ENCODE measurements around the gene ADIG.

ADIG gene

DNA sequence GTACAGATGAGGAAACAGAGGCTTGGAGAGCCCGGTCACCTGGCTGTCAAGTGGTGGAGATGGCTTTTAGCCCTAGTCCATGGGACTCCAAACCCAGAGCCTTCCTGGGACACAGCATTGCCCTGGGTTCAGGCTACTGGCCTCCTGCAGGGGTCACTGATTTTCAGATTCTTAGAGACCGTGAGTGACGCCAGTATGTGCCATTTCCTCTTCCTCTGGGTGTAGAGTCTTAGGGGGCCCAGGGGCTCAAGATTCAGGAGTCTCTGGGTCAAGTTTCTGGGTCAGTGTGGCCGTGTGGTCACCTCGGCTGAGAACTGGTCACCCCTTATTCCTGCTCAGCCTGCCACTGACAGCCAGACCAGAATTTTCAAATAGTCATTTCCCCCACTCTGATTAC lies 21.2 kb downstream of the ADIG start:
- no peak for DNase-seq (ENCODE audit: low spot score)

DNA sequence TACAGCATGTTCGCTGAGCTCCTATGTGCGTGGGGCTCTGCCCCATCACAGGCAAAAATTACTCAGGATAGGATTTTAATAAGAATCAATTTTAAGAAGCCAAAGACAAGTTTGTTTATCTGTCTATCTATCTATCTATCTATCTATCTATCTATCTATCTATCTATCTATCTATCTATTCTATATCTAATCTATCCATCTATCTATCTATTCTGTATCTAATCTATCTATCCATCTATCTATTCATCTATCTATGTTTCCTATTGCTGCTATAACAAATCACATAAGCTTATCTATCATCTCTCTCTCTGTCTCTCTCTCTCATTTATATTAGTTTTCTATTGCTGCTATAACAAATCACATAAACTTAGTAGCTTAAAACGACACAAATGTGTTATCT lies 22.3 kb downstream of the ADIG start:
- no peak for DNase-seq (ENCODE audit: low spot score)

DNA sequence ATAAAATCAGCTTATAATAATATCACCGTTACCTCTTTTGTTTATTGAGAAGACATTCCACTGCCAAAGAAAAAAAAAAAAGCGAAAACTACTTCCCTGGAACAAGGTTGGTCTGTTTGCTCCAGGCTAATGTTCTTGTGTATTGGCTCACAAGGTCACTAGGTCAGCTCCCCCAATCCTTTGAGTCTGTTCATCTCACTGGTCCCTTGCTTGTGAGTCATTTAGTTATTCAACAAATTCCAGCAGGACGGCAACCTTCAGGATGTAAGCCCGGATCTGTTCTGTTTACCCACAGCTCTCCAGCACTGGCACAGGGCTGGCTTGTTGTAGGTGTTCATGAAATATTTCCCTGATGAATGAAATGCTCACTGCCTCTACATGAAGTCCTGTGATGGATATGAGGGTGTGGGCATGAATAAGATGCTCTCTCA lies 23.9 kb downstream of the ADIG start:
- DNase-seq (ENCODE audit: low spot score): no peak

DNA sequence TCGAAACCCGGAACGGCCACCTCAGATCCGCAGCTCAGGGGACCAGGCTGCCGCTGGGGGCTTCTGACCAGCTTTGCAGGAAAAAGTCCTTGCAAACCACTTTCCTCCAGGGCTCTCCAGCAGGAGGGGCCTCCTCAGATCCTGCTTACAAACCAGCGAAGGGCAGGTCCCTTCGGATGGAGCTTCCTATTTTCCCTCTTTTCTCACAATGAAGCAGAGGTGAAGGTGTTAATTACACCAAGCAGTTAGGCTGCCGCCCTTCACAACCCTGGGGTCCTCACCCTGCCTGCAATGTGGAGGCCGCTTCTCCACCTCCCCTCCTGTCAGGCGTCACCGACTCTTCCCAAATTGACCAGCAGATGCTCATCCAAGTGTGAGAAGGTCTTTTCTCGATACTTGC lies 26.4 kb downstream of the ADIG start:
- DNase-seq (ENCODE audit: low spot score): no peak

DNA sequence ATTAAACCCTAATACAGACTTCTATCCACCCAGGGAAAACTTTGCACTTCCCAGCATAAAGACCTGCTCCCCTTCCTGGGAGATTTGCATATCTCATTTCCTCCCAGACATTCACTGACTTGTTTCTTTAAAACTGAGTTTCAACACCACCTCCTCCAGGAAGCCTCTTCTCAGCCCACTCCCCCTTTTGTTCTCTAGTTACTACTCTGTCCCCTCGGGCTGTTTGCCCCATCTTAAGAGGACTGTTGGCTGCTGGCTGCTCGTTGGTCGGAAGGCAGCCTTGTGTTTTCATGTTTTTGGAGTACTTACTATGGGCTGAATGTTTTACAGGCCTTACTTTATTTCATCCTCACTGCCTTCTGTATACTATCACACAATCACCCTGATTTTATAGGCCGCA lies 27.2 kb downstream of the ADIG start:
- no peak for DNase-seq (ENCODE audit: low spot score)

DNA sequence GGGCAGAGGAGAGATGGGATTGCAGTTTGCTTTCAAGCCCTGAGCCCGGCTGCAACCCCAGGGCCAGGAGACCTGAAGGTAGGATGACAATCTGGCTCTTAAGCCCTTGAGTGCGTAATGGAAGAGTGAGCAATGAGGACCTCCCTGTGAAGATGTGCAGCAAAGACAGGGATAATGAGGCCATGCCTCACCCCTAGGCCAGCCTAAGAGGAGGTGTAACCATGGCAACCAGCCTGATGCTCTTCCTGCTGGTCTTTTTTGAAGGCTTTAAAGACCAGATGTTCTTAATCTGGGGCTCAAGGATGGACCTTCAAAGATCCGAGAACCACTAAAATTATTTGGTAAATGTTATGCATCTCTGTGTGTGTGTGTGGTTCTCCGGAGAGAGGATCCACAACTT lies 28.8 kb downstream of the ADIG start:
- no peak for DNase-seq (ENCODE audit: low spot score)

DNA sequence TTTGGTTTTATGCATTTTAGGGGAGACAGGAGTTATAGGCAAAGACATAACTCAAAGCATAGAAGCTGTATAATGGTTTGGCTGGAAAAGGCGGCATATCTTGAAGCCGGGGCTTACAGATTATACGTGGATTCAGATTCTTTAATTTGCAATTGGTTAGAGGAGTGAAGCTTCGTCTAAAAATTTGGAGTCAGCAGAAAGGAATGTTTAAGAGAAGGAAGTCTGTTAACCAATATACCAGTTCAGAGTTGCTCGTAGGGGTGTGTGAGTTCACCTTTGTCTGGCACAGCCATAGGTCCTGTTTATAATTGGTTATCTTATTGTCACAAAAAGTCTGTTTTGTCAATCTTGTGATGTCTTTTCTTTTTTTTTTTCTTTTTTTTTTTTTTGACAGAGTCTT lies 29.5 kb downstream of the ADIG start:
- DNase-seq (ENCODE audit: low spot score): no peak

DNA sequence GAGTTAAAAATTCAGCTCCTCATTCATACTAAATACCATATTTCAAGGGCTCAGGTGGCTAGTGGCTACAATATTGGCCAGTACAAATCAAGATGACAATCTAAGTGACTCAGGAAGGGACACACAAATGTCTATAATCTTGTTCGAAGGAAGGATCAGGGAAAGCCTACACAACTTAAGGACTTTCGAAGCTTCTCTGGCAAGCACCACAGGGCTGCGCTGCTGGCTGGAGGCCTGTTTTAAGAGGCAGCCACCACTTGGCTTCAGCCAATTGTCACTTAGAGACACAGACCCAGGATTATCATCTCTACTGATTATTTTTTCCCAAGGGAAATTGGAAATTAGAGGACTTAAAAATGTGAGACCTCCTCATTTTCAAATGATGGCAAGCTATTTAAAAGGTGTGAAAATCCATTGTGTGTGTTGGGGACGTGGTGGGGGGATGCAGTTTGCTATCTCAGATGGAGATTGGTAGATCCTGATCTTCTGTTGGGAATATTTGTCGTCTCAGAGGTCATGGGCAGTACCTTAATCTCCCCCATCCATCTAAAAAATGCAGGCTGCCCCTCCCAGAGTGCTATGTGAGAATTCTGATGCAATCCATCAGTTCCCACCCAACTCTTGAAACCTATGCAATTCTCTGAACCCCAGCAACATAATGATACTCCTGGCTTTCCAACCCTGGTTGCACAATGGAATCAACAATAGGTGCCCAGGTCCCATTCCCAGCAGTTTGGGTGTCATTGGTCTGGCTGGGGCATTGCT lies 31.9 kb downstream of the ADIG start:
- no peak for DNase-seq (ENCODE audit: low spot score)

DNA sequence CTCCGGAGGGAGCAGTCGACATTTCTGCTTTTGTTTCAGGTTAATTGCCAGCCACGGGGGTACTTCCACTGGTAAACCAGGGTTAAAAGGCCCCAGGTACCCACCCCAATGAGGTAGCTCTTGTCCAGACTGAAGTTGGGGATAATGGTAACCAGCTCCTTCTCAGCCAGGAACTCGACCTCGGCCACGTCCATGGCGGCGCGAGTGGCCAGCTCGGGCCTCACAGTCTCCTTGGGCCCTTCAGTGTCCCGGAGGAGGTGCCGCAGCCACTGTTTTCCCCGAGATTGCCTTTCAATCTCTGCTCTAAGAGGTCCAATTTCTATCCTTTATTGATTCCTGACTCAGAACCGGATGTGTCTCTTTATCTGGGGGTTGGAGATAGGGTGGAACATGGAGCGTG lies 34.3 kb downstream of the ADIG start:
- DNase-seq (ENCODE audit: low spot score): no peak

DNA sequence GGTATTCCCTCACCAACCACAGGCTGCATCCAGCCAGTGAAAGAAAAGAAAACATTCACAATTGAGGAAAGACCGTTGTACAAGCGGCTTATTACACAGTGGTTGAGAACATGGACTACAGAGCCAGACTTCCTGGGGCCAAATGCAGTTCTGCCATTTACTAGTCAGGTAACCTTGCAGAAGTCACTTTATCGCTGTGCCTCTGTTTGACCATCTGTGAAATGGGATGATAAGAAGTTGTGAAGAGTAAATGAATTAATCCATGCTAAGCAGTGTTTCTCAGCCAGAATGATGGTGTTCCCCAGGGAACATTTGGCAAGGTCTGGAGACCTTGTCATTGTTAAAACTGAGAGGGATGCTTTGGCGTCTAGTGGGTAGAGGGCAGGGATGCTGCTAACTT lies 35.5 kb downstream of the ADIG start:
- DNase-seq (ENCODE audit: low spot score): no peak

DNA sequence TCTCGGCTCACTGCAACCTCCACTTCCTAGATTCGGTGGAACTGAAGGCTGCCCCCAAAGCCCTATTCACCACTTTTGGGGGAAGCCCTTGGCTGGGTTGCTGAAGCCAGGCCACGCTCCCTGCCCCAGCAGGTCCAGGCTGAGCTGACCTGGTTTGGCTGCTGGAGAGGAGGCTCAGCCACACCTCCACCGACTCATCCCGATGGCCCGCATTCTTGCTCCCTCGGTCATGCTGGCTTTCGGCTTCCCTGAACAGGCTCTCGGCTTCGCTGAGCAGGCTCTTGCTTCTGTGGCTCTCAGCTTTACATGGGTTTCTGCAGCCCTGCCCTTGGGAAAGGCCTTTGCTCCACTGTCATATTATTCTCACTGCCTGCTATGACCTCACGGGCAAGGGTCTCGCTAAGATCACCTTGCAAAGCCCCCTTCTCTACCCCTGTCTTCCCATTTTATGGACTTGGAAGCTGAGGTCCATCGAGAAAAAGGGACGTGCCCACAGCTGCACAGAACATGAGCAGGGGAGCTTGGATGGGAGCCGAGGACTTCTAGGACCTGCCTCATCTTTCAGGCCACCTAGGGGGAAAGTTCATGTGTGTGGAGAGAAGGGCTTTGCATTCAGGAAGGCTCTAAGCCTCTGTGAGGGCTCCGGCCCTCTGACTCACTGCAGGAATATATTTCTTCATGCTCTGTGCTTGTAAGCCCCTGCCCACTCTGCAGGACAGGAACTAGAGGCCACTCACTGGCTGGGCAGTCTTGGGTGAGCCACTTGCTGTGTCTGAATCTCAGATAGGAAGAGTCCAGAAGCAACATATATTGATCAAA lies 36.2 kb downstream of the ADIG start:
- DNase-seq (ENCODE audit: low spot score): no peak

DNA sequence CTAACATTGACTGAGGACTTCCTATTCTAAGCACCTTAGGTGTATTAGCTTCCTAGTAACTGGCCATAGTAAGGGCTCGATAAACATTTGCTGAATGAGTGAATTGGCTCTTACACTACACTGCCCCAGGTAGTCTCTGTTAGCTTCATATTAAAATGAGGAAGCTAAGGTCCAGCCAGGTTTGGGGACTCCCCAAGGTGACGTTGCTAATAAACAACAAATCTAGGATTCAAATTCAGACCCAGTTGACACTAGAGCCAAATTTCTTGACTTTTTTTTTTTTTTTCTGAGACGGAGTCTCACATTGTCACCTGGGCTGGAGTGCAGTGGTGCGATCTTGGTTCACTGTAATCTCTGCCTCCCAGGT lies 36.8 kb downstream of the ADIG start:
- DNase-seq (ENCODE audit: low spot score): no peak

DNA sequence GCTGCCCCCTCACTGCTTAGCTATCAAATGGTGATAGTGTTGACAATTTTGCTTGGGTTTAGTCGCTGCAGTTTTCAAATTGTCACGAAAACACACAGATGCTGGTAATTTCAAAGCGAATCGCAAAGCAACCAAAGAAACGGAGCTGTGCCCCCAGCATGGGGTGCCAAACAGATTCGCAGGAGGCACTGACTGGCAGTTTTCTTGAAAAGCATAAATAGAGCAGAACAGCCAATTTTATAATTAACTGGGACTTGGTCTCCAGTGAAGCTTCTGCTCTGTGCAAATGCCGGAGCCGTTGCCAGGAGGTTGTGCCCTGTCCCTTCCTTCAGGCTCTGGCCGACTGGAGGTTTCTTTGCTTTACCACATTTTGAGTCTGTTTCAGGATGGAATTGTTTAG lies 39.4 kb downstream of the ADIG start:
- DNase-seq (ENCODE audit: low spot score): no peak

DNA sequence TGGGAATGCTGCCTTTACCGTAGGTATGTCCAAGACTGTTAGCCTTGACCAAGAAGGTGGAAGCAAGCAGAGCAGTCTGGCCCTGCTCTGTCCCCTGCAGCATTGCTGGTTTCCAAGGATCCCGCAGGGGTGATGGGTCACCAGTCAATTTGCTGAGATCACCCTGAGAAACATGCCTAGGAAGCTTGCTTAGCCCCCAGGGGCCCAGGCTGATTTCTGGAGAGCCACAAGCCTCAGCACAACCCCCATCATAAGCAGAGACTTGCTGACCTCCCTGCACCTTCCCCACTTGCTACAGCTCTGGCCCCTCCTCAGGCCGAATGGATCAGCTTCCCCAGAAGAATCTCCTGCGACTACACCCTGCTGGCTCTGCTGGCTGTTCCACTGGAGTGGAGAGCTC lies 42.1 kb downstream of the ADIG start:
- DNase-seq (ENCODE audit: low spot score): no peak

DNA sequence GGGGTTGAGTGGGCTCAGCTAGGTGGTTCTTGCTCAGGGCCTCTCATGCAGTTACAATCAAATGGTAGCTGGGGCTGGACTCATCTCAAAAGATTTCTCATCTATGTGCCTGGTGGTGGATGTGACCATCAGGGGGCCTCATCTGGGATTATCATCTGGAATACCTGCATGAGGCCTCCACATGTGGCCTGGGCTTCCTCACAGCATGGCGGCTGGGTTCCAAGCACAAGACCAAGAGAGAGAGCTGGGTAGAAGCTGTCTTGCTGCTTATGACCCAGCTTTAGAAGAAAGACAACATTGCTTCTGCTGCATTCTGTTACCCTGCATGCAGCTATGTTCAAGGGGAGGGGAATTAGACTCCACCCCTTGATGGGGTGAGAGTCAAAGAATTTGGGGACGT lies 43.1 kb downstream of the ADIG start:
- no peak for DNase-seq (ENCODE audit: low spot score)

DNA sequence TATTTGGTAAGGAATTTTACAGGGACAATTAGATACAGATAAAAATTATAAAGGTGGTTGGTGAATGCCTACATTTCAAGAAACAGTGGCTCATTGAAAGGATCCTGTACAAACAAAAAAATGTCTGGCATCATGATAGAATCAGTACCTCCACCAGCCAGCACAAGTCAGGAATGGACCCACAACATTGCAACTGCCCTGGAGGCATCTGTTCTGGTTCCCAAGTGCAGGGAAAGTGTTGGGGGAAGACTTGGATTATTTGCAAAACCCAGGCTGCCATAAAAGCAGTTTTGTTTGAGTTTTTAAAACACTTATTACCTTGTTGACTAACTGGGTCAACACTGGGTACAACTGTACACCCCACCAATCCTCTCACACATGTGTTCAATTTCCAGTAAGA lies 44.9 kb downstream of the ADIG start:
- DNase-seq (ENCODE audit: low spot score): no peak

DNA sequence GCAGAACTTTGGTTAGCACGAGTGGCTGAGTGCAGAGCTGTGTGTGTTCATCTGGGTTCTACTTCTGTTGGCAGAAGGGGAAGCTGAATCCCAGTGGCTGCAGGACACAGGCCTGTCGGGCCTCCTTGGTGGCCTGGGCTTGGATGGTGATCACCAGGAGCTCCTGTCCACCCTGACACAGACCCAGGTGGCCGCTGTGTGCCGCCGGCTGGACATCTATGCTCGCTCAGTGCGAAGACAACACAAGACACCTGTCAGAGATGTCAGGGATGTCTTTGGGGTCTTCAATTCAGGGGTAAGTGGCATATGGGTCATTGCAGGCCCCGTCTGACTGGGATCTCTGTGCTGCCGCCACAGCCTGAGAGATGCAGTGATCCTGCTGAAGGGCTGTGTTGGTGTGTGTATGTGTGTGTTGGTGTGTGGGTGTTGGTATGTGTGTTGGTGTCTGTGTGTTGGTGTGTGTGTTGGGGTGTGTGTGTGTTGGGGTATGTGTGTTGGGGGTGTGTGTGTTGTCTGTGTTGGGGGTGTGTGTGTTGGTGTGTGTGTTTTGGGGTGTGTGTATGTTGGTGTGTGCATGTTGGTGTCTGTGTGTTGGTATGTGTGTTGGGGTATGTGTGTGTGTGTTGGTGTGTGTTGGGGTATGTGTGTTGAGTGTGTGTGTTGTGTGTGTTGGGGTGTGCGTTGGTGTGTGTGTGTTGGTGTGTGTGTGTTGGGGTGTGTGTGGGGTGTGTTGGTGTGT lies 46.1 kb downstream of the ADIG start:
- DNase-seq (ENCODE audit: low spot score): no peak

DNA sequence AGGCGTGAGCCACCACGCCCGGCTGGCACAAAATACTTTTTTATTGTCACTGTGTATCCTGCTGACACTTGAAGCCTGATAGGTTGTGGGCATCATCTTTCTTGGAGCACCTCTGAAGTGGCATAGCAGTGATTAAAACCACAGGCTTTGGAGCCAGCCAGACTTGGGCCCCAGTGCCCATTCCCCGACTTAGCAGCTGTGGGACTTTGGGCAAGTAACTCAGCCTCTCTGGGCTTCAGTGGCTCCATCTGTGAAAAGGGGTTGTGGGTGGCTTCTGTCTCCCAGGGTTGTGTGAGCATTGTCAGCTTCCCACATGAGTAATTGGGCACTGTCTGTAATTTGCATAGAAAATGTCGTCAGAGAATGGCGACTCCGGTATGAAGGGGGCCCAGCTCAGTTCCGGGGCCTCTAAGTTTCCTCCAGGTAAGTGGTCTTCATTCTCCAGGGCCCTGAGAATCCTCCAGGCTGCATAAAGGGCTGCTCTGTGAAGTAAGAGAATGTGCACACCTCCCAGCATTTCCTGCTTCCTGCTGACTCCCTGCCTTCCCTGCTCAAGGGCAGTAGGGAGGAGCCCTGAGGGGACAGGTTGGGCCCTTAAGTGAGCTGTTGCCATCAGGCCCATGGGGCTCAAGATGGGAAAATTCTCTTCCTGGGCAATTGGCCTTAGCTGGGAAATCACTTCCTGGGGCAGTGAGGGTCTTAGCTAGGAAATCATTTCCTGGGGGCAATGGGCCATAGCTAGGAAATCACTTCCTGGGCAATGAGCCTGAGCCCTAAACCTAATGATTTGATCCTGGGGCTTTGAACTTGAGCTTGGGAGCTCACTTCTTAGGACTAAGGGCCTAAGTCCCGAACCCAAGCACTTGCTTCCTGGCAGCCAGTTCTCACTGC lies 47.8 kb downstream of the ADIG start:
- DNase-seq (ENCODE audit: low spot score): no peak

DNA sequence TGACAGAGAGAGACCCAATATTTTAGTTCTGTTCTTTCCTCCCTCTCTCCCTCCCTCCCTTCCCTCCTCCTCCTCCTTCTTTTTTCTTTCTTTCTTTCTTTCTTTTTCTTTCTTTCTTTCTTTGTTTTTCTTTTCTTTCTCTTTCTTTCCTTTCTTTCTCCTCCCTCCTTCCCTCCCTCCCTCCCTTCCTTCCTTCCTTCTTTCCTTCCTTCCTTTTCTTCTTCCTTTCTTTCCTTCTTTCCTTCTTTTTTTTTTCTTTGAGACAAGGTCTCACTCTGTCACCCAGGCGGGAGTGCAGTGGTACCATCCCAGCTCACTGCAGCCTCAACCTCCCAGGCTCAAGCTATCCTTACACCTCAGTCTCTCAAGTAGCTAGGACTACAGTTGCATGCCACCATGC lies 49.0 kb downstream of the ADIG start:
- no peak for DNase-seq (ENCODE audit: low spot score)

DNA sequence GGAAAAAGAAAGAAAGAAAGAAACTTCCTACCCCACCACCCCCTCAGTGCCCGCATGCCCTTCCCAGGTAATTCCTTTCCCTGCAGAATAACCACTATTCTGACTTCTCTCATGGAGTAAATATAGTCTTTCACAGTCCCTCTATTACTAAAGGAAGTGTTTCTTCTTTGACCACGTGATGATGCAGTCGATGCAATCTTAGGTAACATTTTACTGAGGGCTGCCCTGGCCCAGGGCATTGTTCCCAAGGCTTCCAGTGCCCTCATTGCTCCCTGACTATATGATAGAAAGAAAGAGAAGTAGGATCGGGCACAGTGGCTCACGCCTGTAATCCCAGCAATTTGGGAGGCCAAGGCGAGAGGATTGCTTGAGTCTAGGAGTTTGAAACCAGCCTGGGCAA lies 49.7 kb downstream of the ADIG start:
- DNase-seq (ENCODE audit: low spot score): no peak

DNA sequence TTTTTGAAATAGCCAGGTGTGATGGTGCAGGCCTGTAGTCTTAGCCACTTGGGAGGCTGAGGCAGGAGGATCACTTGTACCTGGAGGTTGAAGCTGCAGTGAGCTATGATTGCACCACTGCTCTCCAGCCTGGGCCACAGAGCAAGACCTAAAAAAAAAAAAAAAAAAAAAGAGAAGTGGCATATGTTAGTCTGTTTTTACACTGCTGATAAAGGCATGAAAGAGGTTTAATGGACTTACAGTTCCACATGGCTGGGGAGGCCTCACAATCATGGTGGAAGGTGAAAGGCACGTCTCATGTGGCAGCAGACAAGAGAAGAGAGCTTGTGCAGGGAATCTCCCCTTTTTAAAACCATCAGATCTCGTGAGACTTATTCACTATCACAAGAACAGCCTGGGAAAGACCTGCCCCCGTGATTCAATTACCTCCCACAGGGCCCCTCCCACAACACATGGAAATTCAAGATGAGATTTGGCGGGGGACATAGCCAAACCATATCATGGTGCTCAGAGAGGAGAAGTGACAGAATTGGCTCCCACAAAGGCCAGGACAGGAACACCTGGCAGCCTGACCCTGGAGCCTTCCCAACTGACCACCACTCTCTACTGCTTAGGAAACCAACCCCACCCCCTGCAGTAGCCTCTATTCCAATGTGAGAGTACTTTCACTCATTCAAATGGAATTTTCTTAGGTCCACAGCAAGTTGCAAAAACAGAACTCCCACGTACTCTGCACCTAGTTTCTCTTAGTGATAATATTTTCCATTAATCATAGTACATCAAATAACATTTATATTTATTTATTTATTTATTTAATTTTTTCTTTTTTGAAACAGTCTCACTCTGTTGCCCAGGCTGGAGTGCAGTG lies 50.4 kb downstream of the ADIG start:
- no peak for DNase-seq (ENCODE audit: low spot score)
